Suprapubic skin (tissue), 4 donors: ENCODE measurements around the gene SLC8A2. TPM values are rescaled to one million over a fixed set of nuclear protein-coding genes. Genes with fewer than 3 reads are reported as not detected.
"Not testable (repeated sequence)": the region's sequence is repeated elsewhere in the genome, so short reads cannot be mapped to it uniquely, and the experiment has no call there.

ENCODE experiments used
- DNase-seq, 2 donors: peaks; one replicate each; pipeline ENCODE4 v3.0.0-alpha.2; 2019; ENCODE audit warnings: low spot score in 2 of 2
- H3K27ac ChIP-seq: fragments of 200-600 bp; sonication (generic); one replicate; pipeline ENCODE4 v1.5.1; 2019
- H3K27me3 ChIP-seq: fragments of 200-600 bp; sonication (generic); one replicate; pipeline ENCODE4 v1.5.1; 2019
- H3K36me3 ChIP-seq: fragments of 200-600 bp; sonication (generic); one replicate; pipeline ENCODE4 v1.5.1; 2019
- H3K4me1 ChIP-seq: fragments of 200-600 bp; sonication (generic); one replicate; pipeline ENCODE4 v1.5.1; 2019
- H3K4me3 ChIP-seq: fragments of 200-600 bp; sonication (generic); one replicate; pipeline ENCODE4 v1.5.1; 2019; ENCODE audit warnings: mild to moderate bottlenecking
- H3K9me3 ChIP-seq: fragments of 200-600 bp; sonication (generic); one replicate; pipeline ENCODE4 v1.5.1; 2019
- CTCF ChIP-seq, 2 donors: fragments of 200-600 bp in 1 of 2; fragments of 450-650 bp in 1 of 2; sonication (generic) in 1 of 2; IDR thresholded peaks; one replicate each; pipeline ENCODE4 v1.5.1; 2016 to 2019; ENCODE audit warnings: antibody characterized with exemption in 2 of 2, mild to moderate bottlenecking in 1 of 2, moderate library complexity in 1 of 2
- EP300 ChIP-seq: sonication (generic); formaldehyde crosslinking; IDR thresholded peaks from one replicate; pipeline ENCODE4 v1.6.1; 2017; ENCODE audit warnings: antibody characterized with exemption
- POLR2A ChIP-seq, 2 donors: fragments of 450-650 bp; IDR thresholded peaks; one replicate each; pipeline ENCODE4 v1.6.1; 2017; ENCODE audit warnings: antibody characterized with exemption in 2 of 2, mild to moderate bottlenecking in 2 of 2, moderate library complexity in 2 of 2
- POLR2AphosphoS5 ChIP-seq, 3 donors: sonication (generic); formaldehyde crosslinking; IDR thresholded peaks; one replicate each; pipeline ENCODE4 v1.6.1; 2017; ENCODE audit warnings: antibody characterized with exemption in 3 of 3
- WGBS: methylation state at CpG from one replicate; pipeline ENCODE4 v1.1.5; 2018; 5-methylcytosine and 5-hydroxymethylcytosine counted together
- total RNA-seq, 4 donors: library from RNA; depleted of rRNA; stranded (reverse); fragments of >200 nt; gene quantifications; one replicate each; pipeline ENCODE4 v1.1.0, GENCODE V29; 2016

Gene SLC8A2
- total RNA-seq, 4 donors from 2014 or later = 0.26 to 1.2 (median 0.38) TPM; not detected in 1

GRCh38 chr19:47414469-47414868 lies 57.2 kb downstream of the SLC8A2 start:
- Histone ChIP-seq H3K36me3 (peaks cover 6% of the 10 kb centered on the region), H3K27me3 (peaks cover 56% of the 10 kb centered on the region), H3K4me3 (no peak overlapping the region), H3K27ac (no peak overlapping the region), H3K4me1 (peaks cover 26% of the 10 kb centered on the region), H3K9me3 (no peaks in the 10 kb centered on the region)
- WGBS = 69% methylated on average over 13 of the region's 21 CpGs
- no peak for DNase-seq
- TF ChIP-seq CTCF (IDR thresholded peaks at IDR 0.05) (no peak), POLR2A (IDR thresholded peaks at IDR 0.05) (no peak), EP300 (no peak), POLR2AphosphoS5 (IDR thresholded peaks at IDR 0.05) (no peak)

- no peaks in the 10 kb centered on the region for H3K9me3 ChIP-seq
- no peak overlapping the region for H3K27ac ChIP-seq
- peaks cover 6% of the 10 kb centered on the region for H3K36me3 ChIP-seq
- H3K4me1 ChIP-seq = peaks cover 20% of the 10 kb centered on the region
- no peak for DNase-seq
- no peak overlapping the region for H3K4me3 ChIP-seq
- 94% methylated on average over 16 of the region's 16 CpGs for WGBS
- TF ChIP-seq POLR2A (IDR thresholded peaks at IDR 0.05) (no peak), CTCF (IDR thresholded peaks at IDR 0.05) (no peak), EP300 (no peak), POLR2AphosphoS5 (IDR thresholded peaks at IDR 0.05) (no peak)
- H3K27me3 ChIP-seq = peaks cover 52% of the 10 kb centered on the region
Observed at GRCh38 chr19:47413941-47414340, 57.8 kb downstream of the SLC8A2 start.

- 75% methylated on average over 9 of the region's 9 CpGs for WGBS
- peaks cover 51% of the 10 kb centered on the region for H3K27me3 ChIP-seq
- not testable (repeated sequence) for H3K36me3 ChIP-seq, H3K4me1 ChIP-seq, H3K9me3 ChIP-seq, DNase-seq, H3K4me3 ChIP-seq, H3K27ac ChIP-seq
Observed at GRCh38 chr19:47411696-47412095, 60.0 kb downstream of the SLC8A2 start.

GRCh38 chr19:47411101-47411500 lies 60.6 kb downstream of the SLC8A2 start:
- H3K36me3 ChIP-seq = peaks cover 6% of the 10 kb centered on the region
- H3K27ac ChIP-seq = no peak overlapping the region
- no peak overlapping the region for H3K4me3 ChIP-seq
- DNase-seq = no peak
- peaks cover 3% of the 10 kb centered on the region for H3K4me1 ChIP-seq
- no peaks in the 10 kb centered on the region for H3K9me3 ChIP-seq
- WGBS = 85% methylated on average over 8 of the region's 8 CpGs
- TF ChIP-seq POLR2A (IDR thresholded peaks at IDR 0.05) (no peak), CTCF (IDR thresholded peaks at IDR 0.05) (no peak), POLR2AphosphoS5 (IDR thresholded peaks at IDR 0.05) (no peak)
- H3K27me3 ChIP-seq = peaks cover 51% of the 10 kb centered on the region

- Histone ChIP-seq H3K9me3 (no peaks in the 10 kb centered on the region), H3K27ac (no peak overlapping the region), H3K36me3 (no peaks in the 10 kb centered on the region), H3K4me3 (no peak overlapping the region), H3K4me1 (peaks cover 3% of the 10 kb centered on the region), H3K27me3 (peaks cover 47% of the 10 kb centered on the region)
- DNase-seq = no peak
- TF ChIP-seq POLR2A (IDR thresholded peaks at IDR 0.05) (no peak), POLR2AphosphoS5 (IDR thresholded peaks at IDR 0.05) (no peak), CTCF (IDR thresholded peaks at IDR 0.05) (no peak), EP300 (no peak)
- WGBS = 90% methylated on average over 14 of the region's 14 CpGs
Observed at GRCh38 chr19:47408156-47408938, 63.3 kb downstream of the SLC8A2 start.

- 19% methylated on average over 6 of the region's 14 CpGs for WGBS
- no peak overlapping the region for H3K4me3 ChIP-seq
- no peaks in the 10 kb centered on the region for H3K36me3 ChIP-seq
- no peak for TF ChIP-seq EP300
- TF ChIP-seq POLR2A (IDR thresholded peaks at IDR 0.05) = no peak
- TF ChIP-seq POLR2AphosphoS5 (IDR thresholded peaks at IDR 0.05) = no peak
- no peak for TF ChIP-seq CTCF (IDR thresholded peaks at IDR 0.05)
- peaks cover 47% of the 10 kb centered on the region for H3K27me3 ChIP-seq
- no peaks in the 10 kb centered on the region for H3K9me3 ChIP-seq
- H3K4me1 ChIP-seq = peaks cover 3% of the 10 kb centered on the region
- no peak for DNase-seq
- no peak overlapping the region for H3K27ac ChIP-seq
Observed at GRCh38 chr19:47407417-47407774, 64.3 kb downstream of the SLC8A2 start.
